Neural cell (in vitro differentiated cells): ENCODE results near the gene BLM.

ENCODE experiments used
- EP300 ChIP-seq: fragments of 450-650 bp; conservative IDR thresholded peaks from 2 replicates; pipeline ENCODE4 v1.6.1; 2014; ENCODE audit warnings: antibody characterized with exemption, mild to moderate bottlenecking, moderate library complexity; ENCODE audit not compliant: poor library complexity, severe bottlenecking
- EZH2 ChIP-seq: fragments of 200-600, 300-800 bp; shearing (Covaris generic), sonication (generic); IDR thresholded peaks from 2 replicates; pipeline ENCODE4 v1.6.1; 2014; ENCODE audit warnings: antibody characterized with exemption, low read length, borderline replicate concordance, mild to moderate bottlenecking; ENCODE audit not compliant: insufficient read depth, poor library complexity, severe bottlenecking
- POLR2AphosphoS5 ChIP-seq: IDR thresholded peaks from 2 replicates; pipeline ENCODE4 v1.6.1; 2012
- RAD21 ChIP-seq: fragments of 450-650 bp; conservative IDR thresholded peaks from 2 replicates; pipeline ENCODE4 v1.6.1; 2014; ENCODE audit warnings: antibody characterized with exemption, mild to moderate bottlenecking, moderate library complexity
- SMC3 ChIP-seq: fragments of 450-650 bp; conservative IDR thresholded peaks from 2 replicates; pipeline ENCODE4 v1.6.1; 2014; ENCODE audit warnings: antibody characterized with exemption, mild to moderate bottlenecking, moderate library complexity; ENCODE audit not compliant: poor library complexity
- TF ChIP-seq, protein P1 (sequence below): fragments of 450-650 bp; IDR thresholded peaks from 2 replicates; pipeline ENCODE4 v1.5.1; 2014; ENCODE audit warnings: antibody characterized with exemption, mild to moderate bottlenecking, moderate library complexity; ENCODE audit not compliant: poor library complexity, severe bottlenecking

- TF ChIP-seq POLR2AphosphoS5 (no peak), SMC3 (no peak), EZH2 (no peak), EP300 (no peak), RAD21 (no peak)
- TF ChIP-seq, protein P1, sequence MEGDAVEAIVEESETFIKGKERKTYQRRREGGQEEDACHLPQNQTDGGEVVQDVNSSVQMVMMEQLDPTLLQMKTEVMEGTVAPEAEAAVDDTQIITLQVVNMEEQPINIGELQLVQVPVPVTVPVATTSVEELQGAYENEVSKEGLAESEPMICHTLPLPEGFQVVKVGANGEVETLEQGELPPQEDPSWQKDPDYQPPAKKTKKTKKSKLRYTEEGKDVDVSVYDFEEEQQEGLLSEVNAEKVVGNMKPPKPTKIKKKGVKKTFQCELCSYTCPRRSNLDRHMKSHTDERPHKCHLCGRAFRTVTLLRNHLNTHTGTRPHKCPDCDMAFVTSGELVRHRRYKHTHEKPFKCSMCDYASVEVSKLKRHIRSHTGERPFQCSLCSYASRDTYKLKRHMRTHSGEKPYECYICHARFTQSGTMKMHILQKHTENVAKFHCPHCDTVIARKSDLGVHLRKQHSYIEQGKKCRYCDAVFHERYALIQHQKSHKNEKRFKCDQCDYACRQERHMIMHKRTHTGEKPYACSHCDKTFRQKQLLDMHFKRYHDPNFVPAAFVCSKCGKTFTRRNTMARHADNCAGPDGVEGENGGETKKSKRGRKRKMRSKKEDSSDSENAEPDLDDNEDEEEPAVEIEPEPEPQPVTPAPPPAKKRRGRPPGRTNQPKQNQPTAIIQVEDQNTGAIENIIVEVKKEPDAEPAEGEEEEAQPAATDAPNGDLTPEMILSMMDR, result no peak
These were observed 7.9 kb upstream of the BLM start for GRCh38 chr15:90709278-90709677.
